ENCODE data around the gene GRPEL1.

DNA sequence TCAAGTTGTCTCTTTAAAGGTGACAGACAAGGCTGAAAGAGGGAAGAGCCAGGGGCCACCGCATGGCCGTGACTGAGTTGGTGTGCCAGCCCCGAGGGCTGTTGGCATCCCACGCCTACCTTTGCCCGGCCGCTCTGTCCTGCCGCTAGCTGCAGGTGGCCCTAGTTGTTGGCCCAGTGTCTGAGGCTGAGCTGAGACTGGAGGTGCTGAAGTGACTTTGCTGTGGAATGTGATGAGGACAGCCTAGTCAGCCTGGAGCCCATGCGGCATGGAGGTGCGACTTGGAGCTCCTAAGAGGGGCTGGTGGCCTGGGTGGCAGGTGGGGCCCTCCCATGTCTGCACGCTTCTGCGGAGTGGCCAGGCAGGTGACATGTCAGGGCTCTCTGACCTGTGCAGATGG is 18.1 kb downstream of the GRPEL1 start:
- TF ChIP-seq POLR2A (IDR thresholded peaks at IDR 0.05) = no peak
- TF ChIP-seq, protein P1, sequence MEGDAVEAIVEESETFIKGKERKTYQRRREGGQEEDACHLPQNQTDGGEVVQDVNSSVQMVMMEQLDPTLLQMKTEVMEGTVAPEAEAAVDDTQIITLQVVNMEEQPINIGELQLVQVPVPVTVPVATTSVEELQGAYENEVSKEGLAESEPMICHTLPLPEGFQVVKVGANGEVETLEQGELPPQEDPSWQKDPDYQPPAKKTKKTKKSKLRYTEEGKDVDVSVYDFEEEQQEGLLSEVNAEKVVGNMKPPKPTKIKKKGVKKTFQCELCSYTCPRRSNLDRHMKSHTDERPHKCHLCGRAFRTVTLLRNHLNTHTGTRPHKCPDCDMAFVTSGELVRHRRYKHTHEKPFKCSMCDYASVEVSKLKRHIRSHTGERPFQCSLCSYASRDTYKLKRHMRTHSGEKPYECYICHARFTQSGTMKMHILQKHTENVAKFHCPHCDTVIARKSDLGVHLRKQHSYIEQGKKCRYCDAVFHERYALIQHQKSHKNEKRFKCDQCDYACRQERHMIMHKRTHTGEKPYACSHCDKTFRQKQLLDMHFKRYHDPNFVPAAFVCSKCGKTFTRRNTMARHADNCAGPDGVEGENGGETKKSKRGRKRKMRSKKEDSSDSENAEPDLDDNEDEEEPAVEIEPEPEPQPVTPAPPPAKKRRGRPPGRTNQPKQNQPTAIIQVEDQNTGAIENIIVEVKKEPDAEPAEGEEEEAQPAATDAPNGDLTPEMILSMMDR (IDR thresholded peaks at IDR 0.05) = no peak

Data from body of pancreas (tissue), 4 donors.